Stimulated activated CD8-positive, alpha-beta memory T cell treated with anti-CD3 and anti-CD28 coated beads, Interleukin-4, amount 100 ng/mL, for 48 hours (primary cell): Measurements from ENCODE around the gene NPPB.

Source experiments
- DNase-seq: peaks from one replicate; pipeline ENCODE4 v3.0.0-alpha.2; 2020

Gene NPPB

GRCh38 chr1:11831945-11832725 is 26.6 kb downstream of the NPPB start:
- DNase-seq = no peak

GRCh38 chr1:11828511-11828910 is 30.2 kb downstream of the NPPB start:
- DNase-seq = no peak

- no peak for DNase-seq
These were observed 31.8 kb downstream of the NPPB start for GRCh38 chr1:11826946-11827345.

GRCh38 chr1:11825131-11825530 is 33.6 kb downstream of the NPPB start:
- no peak for DNase-seq

- no peak for DNase-seq
These were observed 35.2 kb downstream of the NPPB start for GRCh38 chr1:11823366-11824137.

GRCh38 chr1:11822091-11822490 is 36.7 kb downstream of the NPPB start:
- DNase-seq = no peak

- no peak for DNase-seq
These were observed 41.6 kb downstream of the NPPB start for GRCh38 chr1:11817192-11817591.

- no peak for DNase-seq
These were observed 45.7 kb downstream of the NPPB start for GRCh38 chr1:11813021-11813420.
